IMR-90 (cell line): ENCODE results near the gene ADGRL1. TPM values are rescaled to one million over a fixed set of nuclear protein-coding genes. Genes with fewer than 3 reads are reported as not detected.
"Not testable (repeated sequence)": the region's sequence is repeated elsewhere in the genome, so short reads cannot be mapped to it uniquely, and the experiment has no call there.

Source experiments
- ATAC-seq: fragments of 200-7000 bp; cut with Tn5 transposase; 2 replicates; pipeline ENCODE4 v1.9.1; 2020; ENCODE audit warnings: low read depth, mild to moderate bottlenecking, moderate library complexity
- BruUV-seq: library from RNA; stranded (reverse); fragments of 400-500 nt; replicated peaks from 2 replicates; lab custom pipeline; 2021; lab: Mats Ljungman, UMichigan
- CTCF ChIA-PET: fragments of 300-600 bp; formaldehyde crosslinking; extraction: SDS; loops from one replicate; lab custom pipeline; 2021; ENCODE audit warnings: antibody characterized with exemption; lab: Yijun Ruan, JAX
- POLR2A ChIA-PET: fragments of 300-600 bp; sonication (Branson Sonifier 250); formaldehyde crosslinking; loops from one replicate; lab custom pipeline; 2022; ENCODE audit warnings: antibody characterized with exemption; ENCODE audit not compliant: unreplicated experiment; lab: Charles Lee
- DNase-seq: peaks from one replicate; pipeline ENCODE4 v3.0.0; 2013
- H2AFZ ChIP-seq: replicated peaks from 2 replicates; pipeline ENCODE3; 2013; ENCODE audit warnings: low read length, mild to moderate bottlenecking; ENCODE audit not compliant: poor library complexity
- H2AK5ac ChIP-seq: 2 replicates; pipeline ENCODE4 v1.6.1; 2013; ENCODE audit warnings: low read depth, low read length, inconsistent platforms
- H2AK9ac ChIP-seq: replicated peaks from 2 replicates; pipeline ENCODE3; 2013; ENCODE audit warnings: mild to moderate bottlenecking, low read depth, low read length, moderate library complexity; ENCODE audit not compliant: poor library complexity
- H2BK120ac ChIP-seq: 2 replicates; pipeline ENCODE4 v1.6.1; 2013; ENCODE audit warnings: low read depth, low read length, inconsistent platforms
- H2BK15ac ChIP-seq: 3 replicates; pipeline ENCODE4 v1.6.1; 2013; ENCODE audit warnings: low read depth, low read length, inconsistent platforms
- H2BK20ac ChIP-seq: 2 replicates; pipeline ENCODE4 v1.6.1; 2013; ENCODE audit warnings: low read depth, mild to moderate bottlenecking, inconsistent platforms, low read length, moderate library complexity
- H2BK5ac ChIP-seq: 2 replicates; pipeline ENCODE4 v1.6.1; 2013; ENCODE audit warnings: mild to moderate bottlenecking, low read depth, low read length, inconsistent platforms; ENCODE audit not compliant: poor library complexity, severe bottlenecking
- H3K14ac ChIP-seq: replicated peaks from 2 replicates; pipeline ENCODE4 v1.6.1; 2013; ENCODE audit warnings: low read depth, low read length, inconsistent platforms
- H3K18ac ChIP-seq: 2 replicates; pipeline ENCODE4 v1.6.1; 2013; ENCODE audit warnings: low read depth, low read length, control low read depth
- H3K23ac ChIP-seq: 2 replicates; pipeline ENCODE4 v1.6.1; 2013; ENCODE audit warnings: low read depth, low read length, inconsistent platforms
- H3K27ac ChIP-seq: 2 replicates; pipeline ENCODE4 v1.5.1; 2013; ENCODE audit warnings: mild to moderate bottlenecking, control low read depth, low read length; ENCODE audit not compliant: insufficient read depth
- H3K27me3 ChIP-seq: 2 replicates; pipeline ENCODE4 v1.6.1; 2013; ENCODE audit warnings: low read length; ENCODE audit not compliant: control insufficient read depth, insufficient read depth
- H3K36me3 ChIP-seq: 2 replicates; pipeline ENCODE4 v1.6.1; 2013; ENCODE audit warnings: low read length, mixed read lengths; ENCODE audit not compliant: control insufficient read depth, insufficient read depth
- H3K4ac ChIP-seq: 2 replicates; pipeline ENCODE4 v1.6.1; 2013; ENCODE audit warnings: low read depth, low read length, inconsistent platforms
- H3K4me1 ChIP-seq: 2 replicates; pipeline ENCODE4 v1.6.1; 2013; ENCODE audit warnings: low read length, mixed read lengths; ENCODE audit not compliant: control insufficient read depth, insufficient read depth
- H3K4me2 ChIP-seq: 2 replicates; pipeline ENCODE4 v1.6.1; 2013; ENCODE audit warnings: low read depth, mild to moderate bottlenecking, control low read depth, low read length, moderate library complexity
- H3K4me3 ChIP-seq: 2 replicates; pipeline ENCODE4 v1.5.1; 2013; ENCODE audit warnings: low read depth, mild to moderate bottlenecking, control low read depth, low read length, moderate library complexity; ENCODE audit not compliant: insufficient read depth
- H3K56ac ChIP-seq: 2 replicates; pipeline ENCODE4 v1.6.1; 2013; ENCODE audit warnings: low read length, inconsistent platforms; ENCODE audit not compliant: insufficient read depth; ENCODE audit errors: extremely low read depth
- H3K79me1 ChIP-seq, 2 experiments: 2 replicates each; pipeline ENCODE4 v1.6.1; 2013; ENCODE audit warnings: low read length in 2 of 2, inconsistent platforms in 1 of 2, low read depth in 1 of 2
- H3K9ac ChIP-seq: 2 replicates; pipeline ENCODE4 v1.6.1; 2013; ENCODE audit warnings: low read depth, low read length, control low read depth
- H3K9me1 ChIP-seq: 2 replicates; pipeline ENCODE4 v1.6.1; 2013; ENCODE audit warnings: low read length, inconsistent platforms; ENCODE audit not compliant: insufficient read depth
- H3K9me3 ChIP-seq: 2 replicates; pipeline ENCODE4 v1.6.1; 2013; ENCODE audit warnings: low read length; ENCODE audit not compliant: control insufficient read depth, insufficient read depth
- H4K20me1 ChIP-seq: 2 replicates; pipeline ENCODE4 v1.6.1; 2013; ENCODE audit warnings: low read length, inconsistent platforms; ENCODE audit not compliant: insufficient read depth
- H4K5ac ChIP-seq: 2 replicates; pipeline ENCODE4 v1.6.1; 2013; ENCODE audit warnings: mild to moderate bottlenecking, low read depth, low read length, control low read depth
- H4K8ac ChIP-seq, 2 experiments: 2 replicates each; pipeline ENCODE4 v1.6.1; 2013; ENCODE audit warnings: low read depth in 2 of 2, low read length in 2 of 2, control low read depth in 1 of 2, inconsistent platforms in 1 of 2
- H4K91ac ChIP-seq: 2 replicates; pipeline ENCODE4 v1.6.1; 2013; ENCODE audit warnings: low read depth, low read length, inconsistent platforms; ENCODE audit not compliant: insufficient read depth
- BHLHE40 ChIP-seq: fragments of 150-350 bp; IDR thresholded peaks from 2 replicates; pipeline ENCODE4 v1.6.1; 2016; ENCODE audit warnings: mild to moderate bottlenecking, low read depth, low read length
- MAFK ChIP-seq: IDR thresholded peaks from 2 replicates; pipeline ENCODE4 v1.6.1; 2012; ENCODE audit warnings: low read depth, low read length, improper control_type of control experiment
- MAZ ChIP-seq: IDR thresholded peaks from 2 replicates; pipeline ENCODE4 v1.6.1; 2012; ENCODE audit warnings: low read depth, mild to moderate bottlenecking, low read length, improper control_type of control experiment, moderate library complexity, borderline replicate concordance
- MXI1 ChIP-seq: IDR thresholded peaks from 2 replicates; pipeline ENCODE4 v1.6.1; 2012; ENCODE audit warnings: low read depth, mild to moderate bottlenecking, low read length, moderate library complexity, borderline replicate concordance
- NFE2L2 ChIP-seq: fragments of 150-350 bp; IDR thresholded peaks from 2 replicates; pipeline ENCODE4 v1.6.1; 2016; ENCODE audit warnings: low read depth, mild to moderate bottlenecking, low read length
- POLR2A ChIP-seq: IDR thresholded peaks from 2 replicates; pipeline ENCODE4 v1.6.1; 2012; ENCODE audit warnings: mild to moderate bottlenecking, low read depth, low read length
- RAD21 ChIP-seq: IDR thresholded peaks from 2 replicates; pipeline ENCODE4 v1.6.1; 2012; ENCODE audit warnings: low read length, improper control_type of control experiment
- RFX5 ChIP-seq: IDR thresholded peaks from 2 replicates; pipeline ENCODE4 v1.8.0; 2012; ENCODE audit warnings: low read depth, mild to moderate bottlenecking, low read length, moderate library complexity
- SMC3 ChIP-seq: fragments of 150-350 bp; IDR thresholded peaks from 2 replicates; pipeline ENCODE4 v1.6.1; 2016; ENCODE audit warnings: low read depth, mild to moderate bottlenecking, antibody characterized with exemption, low read length, moderate library complexity
- WGBS, 2 experiments: methylation state at CpG; one replicate each; pipeline versions ENCODE4 v1.1.5 to v1.1.7; 2013; ENCODE audit warnings: missing lambda C conversion rate in 2 of 2; ENCODE audit not compliant: insufficient read length in 1 of 2; ENCODE audit errors: extremely low coverage in 2 of 2; 5-methylcytosine and 5-hydroxymethylcytosine counted together
- dilution Hi-C: fragments of 300-500 bp; cut with HindIII; formaldehyde crosslinking; loops from one replicate; pipeline ENCODE4 v1.14.3; 2018; ENCODE audit warnings: low sequenced_read_pairs; ENCODE audit not compliant: unreplicated experiment
- in situ Hi-C: fragments of 300-500 bp; cut with MboI; formaldehyde crosslinking; loops from 3 replicates; pipeline ENCODE4 v1.14.3; 2019; ENCODE audit warnings: low sequenced_read_pairs, inconsistent platforms, mixed read lengths
- intact Hi-C: fragments of 100-400 bp; cut with micrococcal nuclease; formaldehyde crosslinking; loops from 2 replicates; pipeline ENCODE4 v1.10.0; 2022
- polyA plus RNA-seq, 3 experiments: library from polyadenylated mRNA; depleted of rRNA; stranded (reverse); fragments of >200 nt; gene quantifications; 2 replicates each; pipeline ENCODE4 v1.2.3, GENCODE V29; 2012; ENCODE audit warnings: low replicate concordance in 1 of 3
- total RNA-seq: library from RNA; depleted of rRNA; stranded (reverse); fragments of >200 nt; gene quantifications from 2 replicates; pipeline ENCODE4 v1.2.3, GENCODE V29; 2012
- TF ChIP-seq, protein P1 (sequence below): conservative IDR thresholded peaks from 2 replicates; pipeline ENCODE4 v1.5.1; 2012; ENCODE audit warnings: mild to moderate bottlenecking, low read depth, low read length, improper control_type of control experiment

Gene ADGRL1
- total and polyA plus RNA-seq, 2 of the 4 experiments (the other 2 are of a cell fraction), result 0.72 to 2.2 TPM

DNA sequence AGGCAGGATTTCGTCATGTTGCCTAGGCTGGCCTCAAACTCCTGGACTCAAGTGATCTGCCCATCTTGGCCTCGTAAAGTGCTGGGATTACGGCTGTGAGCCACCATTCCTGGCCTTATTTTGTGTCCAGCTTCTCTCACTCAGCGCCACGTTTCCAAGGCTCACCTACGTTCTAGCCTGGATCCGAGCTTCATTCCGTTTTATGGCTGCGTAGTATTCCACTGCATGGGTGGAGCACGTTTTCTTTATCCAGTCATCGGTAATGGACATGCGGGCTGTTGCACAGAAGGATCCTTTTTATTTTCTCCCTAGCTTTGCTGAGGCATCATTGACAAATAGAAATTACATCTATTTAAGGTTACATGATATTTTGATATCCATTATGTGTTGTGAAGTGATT lies 16.6 kb downstream of the ADGRL1 start:
- Histone ChIP-seq H4K20me1 (no peaks in the 10 kb centered on the region), H3K4ac (no peak overlapping the region), H2BK20ac (no peak overlapping the region), H2AK9ac (no peak overlapping the region), H3K18ac (no peak overlapping the region), H3K9me1 (no peaks in the 10 kb centered on the region), H2AK5ac (no peak overlapping the region), H3K14ac (no peak overlapping the region), H3K4me2 (no peak overlapping the region), H4K8ac (no peak overlapping the region), H3K56ac (no peak overlapping the region), H2BK15ac (no peak overlapping the region), H3K9me3 (no peaks in the 10 kb centered on the region), H3K27me3 (no peaks in the 10 kb centered on the region; the same call in 1 of the 2 replicates), H3K79me1 (no peaks in the 10 kb centered on the region), H3K9ac (no peak overlapping the region), H3K4me1 (no peaks in the 10 kb centered on the region), H3K36me3 (no peaks in the 10 kb centered on the region), H4K91ac (no peak overlapping the region), H2BK5ac (no peak overlapping the region), H4K5ac (no peak overlapping the region), H3K23ac (no peak overlapping the region), H2BK120ac (no peak overlapping the region), H3K4me3 (no peak overlapping the region), H3K27ac (no peak overlapping the region), H2AFZ (no peak overlapping the region)
- CTCF ChIA-PET, result no interaction called here
- POLR2A ChIA-PET, result no interaction called here
- WGBS, 2 experiments, result 95% methylated on average over 9 of the region's 12 CpGs; no CpG with 5 or more reads in 1 of the 2 experiments
- no TSS peak for BruUV-seq
- ATAC-seq, result no peak
- in situ Hi-C loops, result no loop called here
- no peak for TF ChIP-seq MAFK
- TF ChIP-seq, protein P1, sequence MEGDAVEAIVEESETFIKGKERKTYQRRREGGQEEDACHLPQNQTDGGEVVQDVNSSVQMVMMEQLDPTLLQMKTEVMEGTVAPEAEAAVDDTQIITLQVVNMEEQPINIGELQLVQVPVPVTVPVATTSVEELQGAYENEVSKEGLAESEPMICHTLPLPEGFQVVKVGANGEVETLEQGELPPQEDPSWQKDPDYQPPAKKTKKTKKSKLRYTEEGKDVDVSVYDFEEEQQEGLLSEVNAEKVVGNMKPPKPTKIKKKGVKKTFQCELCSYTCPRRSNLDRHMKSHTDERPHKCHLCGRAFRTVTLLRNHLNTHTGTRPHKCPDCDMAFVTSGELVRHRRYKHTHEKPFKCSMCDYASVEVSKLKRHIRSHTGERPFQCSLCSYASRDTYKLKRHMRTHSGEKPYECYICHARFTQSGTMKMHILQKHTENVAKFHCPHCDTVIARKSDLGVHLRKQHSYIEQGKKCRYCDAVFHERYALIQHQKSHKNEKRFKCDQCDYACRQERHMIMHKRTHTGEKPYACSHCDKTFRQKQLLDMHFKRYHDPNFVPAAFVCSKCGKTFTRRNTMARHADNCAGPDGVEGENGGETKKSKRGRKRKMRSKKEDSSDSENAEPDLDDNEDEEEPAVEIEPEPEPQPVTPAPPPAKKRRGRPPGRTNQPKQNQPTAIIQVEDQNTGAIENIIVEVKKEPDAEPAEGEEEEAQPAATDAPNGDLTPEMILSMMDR, result no peak
- TF ChIP-seq POLR2A, result no peak
- TF ChIP-seq BHLHE40, result no peak
- TF ChIP-seq NFE2L2, result no peak
- TF ChIP-seq RAD21, result no peak
- TF ChIP-seq SMC3, result no peak
- no peak for TF ChIP-seq RFX5
- no peak for TF ChIP-seq MAZ
- no peak for TF ChIP-seq MXI1
- DNase-seq, result no peak
- dilution Hi-C loops, result no loop called here
- intact Hi-C loops, result no loop called here

DNA sequence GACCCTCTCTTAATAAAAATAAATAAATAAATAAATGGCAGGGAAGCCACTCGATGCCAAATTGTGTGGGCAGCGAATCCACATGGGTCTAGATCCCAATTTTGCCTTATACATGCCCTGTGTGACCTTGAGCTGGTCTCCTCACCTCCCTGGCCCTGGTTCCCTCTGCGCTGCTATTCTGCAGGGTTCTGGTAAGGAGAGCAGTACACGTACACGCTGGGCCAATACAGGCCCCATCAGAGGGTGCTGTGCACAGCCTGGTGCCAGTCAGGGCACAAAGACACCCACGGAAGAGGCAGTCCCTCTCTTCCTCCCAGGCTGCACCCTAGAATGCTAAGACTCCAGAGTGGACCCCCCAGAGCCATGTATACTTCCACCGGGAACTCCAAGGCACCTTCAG lies 17.9 kb downstream of the ADGRL1 start:
- POLR2A ChIA-PET, H3K56ac ChIP-seq, H2BK15ac ChIP-seq, H3K23ac ChIP-seq, H3K9me3 ChIP-seq, H3K4me1 ChIP-seq, H4K8ac ChIP-seq, dilution Hi-C loops, in situ Hi-C loops, H3K36me3 ChIP-seq, H3K18ac ChIP-seq, H2AK5ac ChIP-seq, H3K9me1 ChIP-seq, H3K4me3 ChIP-seq, CTCF ChIA-PET, ATAC-seq, H3K27me3 ChIP-seq, H2AFZ ChIP-seq, H3K79me1 ChIP-seq, H2BK20ac ChIP-seq, H2AK9ac ChIP-seq, H2BK5ac ChIP-seq, H3K4ac ChIP-seq, H3K27ac ChIP-seq, H4K5ac ChIP-seq, H4K91ac ChIP-seq, H3K4me2 ChIP-seq, intact Hi-C loops, BruUV-seq, H4K20me1 ChIP-seq, H3K9ac ChIP-seq, DNase-seq, H2BK120ac ChIP-seq, H3K14ac ChIP-seq: not testable (repeated sequence)
- WGBS, 2 experiments, result no CpG with 5 or more reads among the region's 7 CpGs
